GM23338 (cell line): ENCODE data around the gene PLK2. TPM values are rescaled to one million over a fixed set of nuclear protein-coding genes. Genes with fewer than 3 reads are reported as not detected.
A peak's percentile ranks its signal among the peaks of the same experiment; 100 is the strongest.

ENCODE experiments used
- ATAC-seq: fragments of 200-7000 bp; cut with Tn5 transposase; 3 replicates; pipeline ENCODE4 v1.9.1; 2020
- DNase-seq: peaks from one replicate; pipeline ENCODE4 v3.0.0-alpha.2; 2015; ENCODE audit warnings: low spot score
- H2AFZ ChIP-seq: fragments of 200-600 bp; sonication (generic); 2 replicates; pipeline ENCODE4 v1.8.0; 2016; ENCODE audit warnings: antibody characterized with exemption, mild to moderate bottlenecking, moderate library complexity
- H3F3A ChIP-seq: fragments of 200-600 bp; sonication (generic); replicated peaks from 2 replicates; pipeline ENCODE4 v1.8.0; 2017; ENCODE audit warnings: antibody characterized with exemption, mixed run types, low read depth
- H3K27ac ChIP-seq: fragments of 200-600 bp; sonication (generic); 2 replicates; pipeline ENCODE4 v1.6.1; 2016; ENCODE audit warnings: low read depth
- H3K27me3 ChIP-seq: fragments of 200-600 bp; sonication (generic); 2 replicates; pipeline ENCODE4 v1.8.0; 2016; ENCODE audit warnings: mild to moderate bottlenecking, mixed run types, moderate library complexity; ENCODE audit not compliant: insufficient read depth
- H3K36me3 ChIP-seq: fragments of 200-600 bp; sonication (generic); 2 replicates; pipeline ENCODE4 v1.8.0; 2016; ENCODE audit warnings: mild to moderate bottlenecking; ENCODE audit not compliant: insufficient read depth
- H3K4me1 ChIP-seq: fragments of 200-600 bp; sonication (generic); 2 replicates; pipeline ENCODE4 v1.8.0; 2016; ENCODE audit warnings: mild to moderate bottlenecking, moderate library complexity; ENCODE audit not compliant: insufficient read depth
- H3K4me2 ChIP-seq: fragments of 200-600 bp; sonication (generic); 2 replicates; pipeline ENCODE4 v1.7.1; 2017; ENCODE audit warnings: mixed run types
- H3K4me3 ChIP-seq: fragments of 200-600 bp; sonication (generic); 2 replicates; pipeline ENCODE4 v1.6.1; 2016; ENCODE audit warnings: mixed run types
- H3K79me2 ChIP-seq: fragments of 200-600 bp; sonication (generic); replicated peaks from 2 replicates; pipeline ENCODE4 v1.8.0; 2017; ENCODE audit warnings: mild to moderate bottlenecking; ENCODE audit not compliant: insufficient read depth
- H3K9me2 ChIP-seq: fragments of 200-600 bp; sonication (generic); 2 replicates; pipeline ENCODE4 v1.8.0; 2017; ENCODE audit not compliant: insufficient read depth
- H4K20me1 ChIP-seq: fragments of 200-600 bp; sonication (generic); replicated peaks from 2 replicates; pipeline ENCODE4 v1.8.0; 2017; ENCODE audit warnings: mild to moderate bottlenecking; ENCODE audit not compliant: insufficient read depth
- H3K27ac Mint-ChIP-seq: 2 replicates; pipeline ENCODE4 v1.8.0; 2020; ENCODE audit warnings: inconsistent platforms, mild to moderate bottlenecking, moderate library complexity, mixed read lengths
- H3K27me3 Mint-ChIP-seq: 3 replicates; pipeline ENCODE4 v1.8.0; 2022; ENCODE audit warnings: low read depth, mild to moderate bottlenecking, moderate library complexity, mixed read lengths, inconsistent platforms; ENCODE audit not compliant: insufficient read depth, poor library complexity
- H3K36me3 Mint-ChIP-seq: 3 replicates; pipeline ENCODE4 v1.8.0; 2021; ENCODE audit warnings: low read depth, mild to moderate bottlenecking, inconsistent platforms, moderate library complexity, mixed read lengths
- H3K4me1 Mint-ChIP-seq: 3 replicates; pipeline ENCODE4 v1.8.0; 2020; ENCODE audit warnings: mild to moderate bottlenecking, inconsistent platforms, mixed read lengths
- H3K4me3 Mint-ChIP-seq: 3 replicates; pipeline ENCODE4 v1.8.0; 2021; ENCODE audit warnings: moderate library complexity, mild to moderate bottlenecking, inconsistent platforms, mixed read lengths
- H3K9me3 Mint-ChIP-seq: 3 replicates; pipeline ENCODE4 v1.8.0; 2020; ENCODE audit warnings: moderate library complexity, mild to moderate bottlenecking, inconsistent platforms, mixed read lengths
- EZH2 ChIP-seq: fragments of 200-600 bp; sonication (generic); IDR thresholded peaks from one replicate; pipeline ENCODE4 v1.8.0; 2017; ENCODE audit warnings: antibody characterized with exemption, mild to moderate bottlenecking, low read depth; ENCODE audit not compliant: unreplicated experiment
- EZH2phosphoT487 ChIP-seq: fragments of 200-600 bp; sonication (generic); IDR thresholded peaks from one replicate; pipeline ENCODE4 v1.8.1; 2018; ENCODE audit warnings: antibody characterized with exemption; ENCODE audit not compliant: unreplicated experiment
- POLR2AphosphoS5 ChIP-seq: IDR thresholded peaks from 2 replicates; pipeline ENCODE4 v1.6.1; 2016; ENCODE audit warnings: antibody characterized with exemption, low read depth
- STAT1 ChIP-seq: IDR thresholded peaks from one replicate; pipeline ENCODE4 v1.6.1; 2016; ENCODE audit warnings: antibody characterized with exemption; ENCODE audit not compliant: unreplicated experiment
- ZNF114 ChIP-seq: fragments of 250-450 bp; sonication (Bioruptor Pico); IDR thresholded peaks from 2 replicates; pipeline ENCODE4 v1.5.0; 2020; ENCODE audit warnings: mild to moderate bottlenecking, moderate library complexity
- polyA plus RNA-seq: library from polyadenylated mRNA; unstranded; fragments of >200 nt; fragmentation: Nextera tagmentation; extraction: Ambion mirVana; gene quantifications from 2 replicates; pipeline ENCODE4 v1.2.1, GENCODE V29; 2016
- total RNA-seq: library from RNA; depleted of rRNA; stranded (reverse); fragments of >200 nt; shearing (Covaris generic); gene quantifications from 2 replicates; pipeline ENCODE4 v1.2.3, GENCODE V29; 2014; rRNA removed
- TF ChIP-seq, protein P1 (sequence below): IDR thresholded peaks from one replicate; pipeline ENCODE4 v1.6.1; 2018; ENCODE audit warnings: antibody characterized with exemption; ENCODE audit not compliant: unreplicated experiment

PLK2 gene
- total and polyA plus RNA-seq, 2 experiments from 2014 or later, result 13.5 to 30.0 TPM

DNA sequence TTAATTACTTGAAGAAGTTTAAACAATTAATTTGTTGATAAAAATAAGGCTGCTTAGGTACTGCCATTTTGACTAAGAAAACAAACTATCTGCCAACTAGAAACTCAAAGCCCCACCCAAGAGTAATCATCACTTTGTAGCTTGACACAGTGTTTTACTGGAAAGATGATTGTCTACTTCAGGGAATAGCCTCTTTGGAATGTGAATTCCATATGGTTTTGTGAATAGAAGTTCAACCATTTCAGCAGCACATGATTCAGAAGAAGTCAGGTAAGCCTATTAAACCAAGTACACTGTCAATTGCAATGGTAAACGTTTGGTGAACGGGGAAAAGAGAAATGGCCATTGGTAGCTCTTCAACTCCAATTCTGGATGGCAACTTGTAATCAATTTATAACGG, 55.2 kb downstream of the PLK2 start:
- DNase-seq, result no peak
- 0 out of 3 replicates have a peak, but pooled peaks cover 3% of the 10 kb centered on the region for H3K36me3 Mint-ChIP-seq
- Histone ChIP-seq H3K4me2 (no peak overlapping the region), H3K36me3 (no peaks in the 10 kb centered on the region), H3K4me3 (no peak overlapping the region), H3K4me1 (peaks cover 24% of the 10 kb centered on the region), H3F3A (no peaks in the 10 kb centered on the region), H3K9me2 (peaks cover 8% of the 10 kb centered on the region), H3K79me2 (no peaks in the 10 kb centered on the region), H3K27ac (no peak overlapping the region), H4K20me1 (no peaks in the 10 kb centered on the region), H3K27me3 (no peaks in the 10 kb centered on the region), H2AFZ (peak overlapping the region; percentile 19; the same call in 1 of the 2 replicates)
- no peaks in the 10 kb centered on the region for H3K9me3 Mint-ChIP-seq
- no peak for ATAC-seq
- TF ChIP-seq EZH2phosphoT487 (no peak), POLR2AphosphoS5 (no peak), STAT1 (no peak), EZH2 (no peak), ZNF114 (CRISPR knock-in tag) (no peak)
- TF ChIP-seq, protein P1, sequence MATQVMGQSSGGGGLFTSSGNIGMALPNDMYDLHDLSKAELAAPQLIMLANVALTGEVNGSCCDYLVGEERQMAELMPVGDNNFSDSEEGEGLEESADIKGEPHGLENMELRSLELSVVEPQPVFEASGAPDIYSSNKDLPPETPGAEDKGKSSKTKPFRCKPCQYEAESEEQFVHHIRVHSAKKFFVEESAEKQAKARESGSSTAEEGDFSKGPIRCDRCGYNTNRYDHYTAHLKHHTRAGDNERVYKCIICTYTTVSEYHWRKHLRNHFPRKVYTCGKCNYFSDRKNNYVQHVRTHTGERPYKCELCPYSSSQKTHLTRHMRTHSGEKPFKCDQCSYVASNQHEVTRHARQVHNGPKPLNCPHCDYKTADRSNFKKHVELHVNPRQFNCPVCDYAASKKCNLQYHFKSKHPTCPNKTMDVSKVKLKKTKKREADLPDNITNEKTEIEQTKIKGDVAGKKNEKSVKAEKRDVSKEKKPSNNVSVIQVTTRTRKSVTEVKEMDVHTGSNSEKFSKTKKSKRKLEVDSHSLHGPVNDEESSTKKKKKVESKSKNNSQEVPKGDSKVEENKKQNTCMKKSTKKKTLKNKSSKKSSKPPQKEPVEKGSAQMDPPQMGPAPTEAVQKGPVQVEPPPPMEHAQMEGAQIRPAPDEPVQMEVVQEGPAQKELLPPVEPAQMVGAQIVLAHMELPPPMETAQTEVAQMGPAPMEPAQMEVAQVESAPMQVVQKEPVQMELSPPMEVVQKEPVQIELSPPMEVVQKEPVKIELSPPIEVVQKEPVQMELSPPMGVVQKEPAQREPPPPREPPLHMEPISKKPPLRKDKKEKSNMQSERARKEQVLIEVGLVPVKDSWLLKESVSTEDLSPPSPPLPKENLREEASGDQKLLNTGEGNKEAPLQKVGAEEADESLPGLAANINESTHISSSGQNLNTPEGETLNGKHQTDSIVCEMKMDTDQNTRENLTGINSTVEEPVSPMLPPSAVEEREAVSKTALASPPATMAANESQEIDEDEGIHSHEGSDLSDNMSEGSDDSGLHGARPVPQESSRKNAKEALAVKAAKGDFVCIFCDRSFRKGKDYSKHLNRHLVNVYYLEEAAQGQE, result no peak
- H3K4me1 Mint-ChIP-seq, result peaks cover 49% of the 10 kb centered on the region
- H3K27me3 Mint-ChIP-seq, result peaks cover 7% of the 10 kb centered on the region
- no peak overlapping the region for H3K27ac Mint-ChIP-seq
- no peak overlapping the region for H3K4me3 Mint-ChIP-seq

Other genes starting within 250 kb of the PLK2 start
- not detected in 2 replicates for gene GAPT, start 31.3 kb upstream of the PLK2 start, total RNA-seq
- gene GAPT, start 31.3 kb upstream of the PLK2 start, polyA plus RNA-seq, result not detected in 2 replicates
- 11.7 and 15.0 TPM in 2 replicates for gene RAB3C, start 123.0 kb upstream of the PLK2 start, total RNA-seq
- 27.6 and 30.6 TPM in 2 replicates for gene RAB3C, start 123.0 kb upstream of the PLK2 start, polyA plus RNA-seq